GM12875 (cell line): ENCODE data around the gene BCOR.

Source experiments
- H3K4me3 ChIP-seq: one replicate; pipeline ENCODE4 v1.5.1; 2011; ENCODE audit warnings: low read depth, low read length, control low read depth
- CTCF ChIP-seq: IDR thresholded peaks from 2 replicates; pipeline ENCODE4 v1.5.1; 2011; ENCODE audit warnings: low read depth, mild to moderate bottlenecking, control low read depth, inconsistent platforms, low read length, moderate library complexity, borderline replicate concordance; ENCODE audit not compliant: insufficient read depth

Gene BCOR

DNA sequence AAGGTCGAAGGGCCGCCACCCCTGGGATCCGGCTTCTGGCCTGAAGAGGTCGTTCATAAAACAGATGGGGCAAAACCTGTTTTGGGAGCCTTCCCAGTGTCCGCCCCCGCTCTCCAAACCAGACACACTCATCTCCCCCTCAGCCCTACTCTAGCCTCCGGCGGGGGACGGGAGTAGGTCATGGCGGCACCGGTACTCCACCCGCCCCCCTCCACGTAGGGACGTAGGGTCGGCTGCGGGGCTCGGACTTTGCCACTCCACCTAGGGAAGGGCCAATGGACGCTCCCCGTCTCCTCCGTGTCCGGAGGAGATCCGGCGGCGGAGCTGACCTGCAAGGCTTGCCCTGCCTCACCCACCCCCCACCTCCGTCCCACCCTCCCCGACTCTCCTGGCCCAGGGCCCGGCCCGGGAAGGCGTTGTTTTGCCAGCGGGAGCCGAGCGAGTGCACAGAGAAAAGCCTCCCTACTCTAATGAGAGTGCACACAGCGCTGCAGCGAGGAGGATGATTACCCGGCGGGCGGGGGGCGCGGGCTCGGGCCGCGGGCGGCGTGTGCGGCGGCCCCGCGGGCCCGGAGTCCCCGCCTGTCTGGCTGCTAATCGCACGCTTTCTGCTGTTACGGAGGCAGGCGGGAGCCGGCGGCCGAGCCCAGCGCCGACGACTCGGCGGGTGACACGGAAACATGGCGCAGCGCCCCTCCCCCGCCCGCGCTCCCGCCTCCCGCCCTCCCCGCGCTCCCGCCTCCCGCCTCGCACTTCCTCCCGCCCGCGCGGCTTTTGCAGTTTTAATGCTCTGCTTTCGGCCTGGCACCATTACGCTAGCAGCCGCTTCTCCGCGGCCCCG, 8.3 kb upstream of the BCOR start:
- no peak for TF ChIP-seq CTCF
- peak overlapping the region; percentile 53 for H3K4me3 ChIP-seq

GRCh38 chrX:40104985-40105834, 7.5 kb upstream of the BCOR start:
- no peak for TF ChIP-seq CTCF

GRCh38 chrX:40104630-40104984, 6.8 kb upstream of the BCOR start:
- no peak for TF ChIP-seq CTCF
- H3K4me3 ChIP-seq, result peak overlapping the region; percentile 53

More at GRCh38 chrX:40104985-40105834, 7.5 kb upstream of the BCOR start:
- H3K4me3 ChIP-seq, result peak overlapping the region; percentile 53

DNA sequence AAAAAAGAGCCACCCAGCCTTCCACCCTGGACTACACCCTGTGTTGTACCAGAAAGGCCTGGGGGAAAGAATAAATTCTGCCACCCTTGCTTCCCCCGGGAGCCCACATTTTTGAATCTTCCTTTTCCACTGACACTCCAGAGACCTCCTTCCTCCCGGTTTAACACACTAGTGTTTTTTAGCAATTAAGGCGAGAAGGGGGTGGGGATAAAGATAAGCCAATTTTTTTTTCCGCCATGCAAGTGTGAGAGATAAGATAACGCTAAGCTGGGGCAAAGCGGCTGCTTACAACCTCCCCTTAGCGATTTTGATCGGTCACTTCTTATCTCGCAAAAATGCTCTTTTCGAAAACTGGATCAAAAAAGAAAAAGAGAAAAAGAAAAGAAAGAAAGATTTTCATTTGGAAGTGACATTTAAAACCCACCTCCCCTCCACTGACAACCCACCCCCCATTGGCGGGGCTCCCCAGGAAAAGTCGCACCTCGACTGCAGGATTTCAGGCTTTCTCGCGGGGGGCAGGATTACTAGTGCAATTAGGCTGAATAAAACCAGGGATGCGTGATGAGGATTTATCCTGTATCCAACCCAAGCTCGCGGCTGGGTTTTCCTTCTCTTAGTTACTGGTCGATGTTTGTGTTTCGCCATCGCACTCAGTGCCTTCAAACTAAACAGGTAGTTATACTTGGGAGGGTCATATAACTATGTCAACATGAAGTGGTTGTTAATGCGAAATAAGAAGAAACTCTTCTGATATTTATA, 6.0 kb upstream of the BCOR start:
- H3K4me3 ChIP-seq, result no peak overlapping the region
- no peak for TF ChIP-seq CTCF

- no peak for TF ChIP-seq CTCF
- H3K4me3 ChIP-seq, result no peak overlapping the region
Observed at GRCh38 chrX:40102393-40103381, 4.9 kb upstream of the BCOR start.

DNA sequence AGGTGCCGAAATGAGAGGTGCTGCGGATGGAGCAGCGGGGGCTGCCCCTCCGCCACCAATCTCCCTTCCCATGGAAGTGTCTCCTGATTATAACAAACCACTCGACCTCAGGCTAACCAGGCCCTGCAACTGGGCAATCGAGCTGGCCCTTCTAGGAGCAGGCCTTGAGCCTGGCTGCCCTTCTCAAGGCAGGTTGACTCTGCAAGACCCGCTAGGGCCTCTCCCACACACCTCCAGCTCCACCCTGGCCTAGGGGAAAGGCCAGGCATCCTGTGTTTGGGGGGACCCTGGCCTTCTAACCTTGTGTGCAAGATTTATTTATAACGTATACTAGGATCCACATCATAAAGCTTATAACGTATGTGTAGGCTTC, 3.7 kb upstream of the BCOR start:
- TF ChIP-seq CTCF, result no peak
- H3K4me3 ChIP-seq, result no peak overlapping the region
